Measurements from ENCODE around the gene CYREN.
"Not testable (repeated sequence)": the region's sequence is repeated elsewhere in the genome, so short reads cannot be mapped to it uniquely, and the experiment has no call there.

CYREN gene

GRCh38 chr7:135175931-135176330, 5.4 kb upstream of the CYREN start:
- DNase-seq, result no peak

GRCh38 chr7:135174941-135175340, 4.4 kb upstream of the CYREN start:
- DNase-seq, result no peak

GRCh38 chr7:135173916-135174315, 3.4 kb upstream of the CYREN start:
- not testable (repeated sequence) for DNase-seq

GRCh38 chr7:135171581-135172291, 1.2 kb upstream of the CYREN start:
- not testable (repeated sequence) for DNase-seq

GRCh38 chr7:135170998-135171481, 533 bp upstream of the CYREN start:
- DNase-seq, result not testable (repeated sequence)

- DNase-seq, result no peak
These were observed 588 bp downstream of the CYREN start for GRCh38 chr7:135169964-135170273.

- DNase-seq, result peak; percentile 72 to 78
These were observed 1.2 kb downstream of the CYREN start for GRCh38 chr7:135169141-135169963.

GRCh38 chr7:135168489-135169140, 1.9 kb downstream of the CYREN start:
- no peak for DNase-seq

GRCh38 chr7:135168001-135168400, 2.5 kb downstream of the CYREN start:
- peak; percentile 60 to 61 for DNase-seq

- DNase-seq, result no peak
These were observed 3.1 kb downstream of the CYREN start for GRCh38 chr7:135167365-135167917.

GRCh38 chr7:135166338-135166990, 4.0 kb downstream of the CYREN start:
- DNase-seq, result no peak

- DNase-seq, result no peak
These were observed 4.6 kb downstream of the CYREN start for GRCh38 chr7:135165862-135166261.

GRCh38 chr7:135164357-135165061, 6.0 kb downstream of the CYREN start:
- DNase-seq, result no peak

GRCh38 chr7:135162382-135163001, 8.0 kb downstream of the CYREN start:
- no peak for DNase-seq

- no peak for DNase-seq
These were observed 8.8 kb downstream of the CYREN start for GRCh38 chr7:135161669-135162068.

- DNase-seq, result no peak
These were observed 9.5 kb downstream of the CYREN start for GRCh38 chr7:135160858-135161653.

- DNase-seq, result peak in 1 of 2 donors; percentile 42
These were observed 10.2 kb downstream of the CYREN start for GRCh38 chr7:135160098-135160857.

GRCh38 chr7:135159359-135160085, 11.0 kb downstream of the CYREN start:
- no peak for DNase-seq

- no peak for DNase-seq
These were observed 11.6 kb downstream of the CYREN start for GRCh38 chr7:135158874-135159273.
